Amniotic stem cell (primary cell): Measurements from ENCODE around the gene ABL1.

Source experiments
- DNase-seq: peaks from one replicate; lab custom pipeline; 2025; lab: John Stamatoyannopoulos, UW

Gene ABL1

GRCh38 chr9:130918101-130918825 is 83.2 kb downstream of the ABL1 start:
- no peak for DNase-seq

DNA sequence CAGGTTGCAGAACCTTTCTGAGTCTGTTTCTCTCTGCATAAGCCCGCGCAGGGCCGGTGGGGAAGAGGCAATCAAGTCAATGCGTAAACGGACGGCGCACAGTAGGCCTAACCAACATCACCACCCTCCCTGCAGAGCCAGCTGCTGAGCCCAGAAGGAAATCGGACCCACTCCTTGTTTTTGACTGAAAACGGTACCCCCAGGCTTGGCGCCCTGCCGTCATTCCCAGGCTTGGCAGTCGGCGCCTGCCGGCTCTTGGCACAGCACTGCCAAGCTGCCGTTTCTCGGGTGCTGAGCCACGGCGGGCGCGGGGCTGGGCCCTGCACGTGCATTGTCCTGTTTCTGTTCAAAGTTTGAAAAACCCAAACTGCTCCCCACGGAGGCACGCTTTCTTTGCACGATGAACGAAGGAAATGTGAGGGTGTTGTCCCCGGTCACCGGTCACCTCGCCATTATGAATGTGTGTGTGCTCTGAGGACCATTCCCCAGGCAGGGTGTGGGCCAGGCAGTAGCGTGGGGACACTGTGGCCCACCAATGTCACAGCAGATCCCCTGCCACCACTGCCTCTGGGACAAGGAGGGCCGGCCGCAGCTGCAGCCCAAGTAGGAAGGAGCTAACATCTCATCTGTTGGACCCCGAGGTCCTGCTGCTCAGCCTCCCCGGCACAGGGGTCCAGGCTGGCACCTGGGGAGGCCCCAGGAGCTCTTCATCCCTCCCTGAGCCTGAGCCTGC is 83.9 kb downstream of the ABL1 start:
- DNase-seq = no peak

DNA sequence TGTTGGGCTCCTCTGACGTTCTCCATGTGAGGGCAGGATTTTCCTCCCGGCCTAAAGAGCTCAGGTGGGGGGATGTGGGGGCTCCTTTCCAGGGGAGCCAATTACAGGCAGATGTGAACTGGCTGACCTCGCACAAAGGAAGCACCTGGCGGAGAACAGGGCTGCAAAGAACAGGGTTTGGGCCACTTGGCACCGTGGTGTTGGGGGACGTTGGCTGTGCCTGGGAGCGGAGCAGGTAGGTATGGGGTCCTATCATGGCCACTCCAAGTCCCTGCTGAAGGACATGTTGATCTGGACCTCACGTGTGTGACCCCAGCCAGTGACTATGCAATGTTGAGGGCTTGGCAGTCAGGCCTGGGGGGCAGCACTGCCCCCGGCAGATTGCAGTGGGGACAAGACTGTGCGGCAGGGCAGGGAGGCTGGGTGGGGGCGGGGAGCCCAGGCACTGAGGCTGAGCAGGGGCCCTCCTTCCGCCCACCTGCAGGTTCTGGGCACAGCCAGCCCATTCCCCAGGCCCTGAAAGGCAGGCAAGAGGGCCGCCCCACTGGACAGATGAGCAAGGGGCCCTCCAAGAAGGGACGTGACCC is 84.6 kb downstream of the ABL1 start:
- DNase-seq = no peak

- DNase-seq = no peak
Observed at GRCh38 chr9:130920233-130920632, 85.2 kb downstream of the ABL1 start.

DNA sequence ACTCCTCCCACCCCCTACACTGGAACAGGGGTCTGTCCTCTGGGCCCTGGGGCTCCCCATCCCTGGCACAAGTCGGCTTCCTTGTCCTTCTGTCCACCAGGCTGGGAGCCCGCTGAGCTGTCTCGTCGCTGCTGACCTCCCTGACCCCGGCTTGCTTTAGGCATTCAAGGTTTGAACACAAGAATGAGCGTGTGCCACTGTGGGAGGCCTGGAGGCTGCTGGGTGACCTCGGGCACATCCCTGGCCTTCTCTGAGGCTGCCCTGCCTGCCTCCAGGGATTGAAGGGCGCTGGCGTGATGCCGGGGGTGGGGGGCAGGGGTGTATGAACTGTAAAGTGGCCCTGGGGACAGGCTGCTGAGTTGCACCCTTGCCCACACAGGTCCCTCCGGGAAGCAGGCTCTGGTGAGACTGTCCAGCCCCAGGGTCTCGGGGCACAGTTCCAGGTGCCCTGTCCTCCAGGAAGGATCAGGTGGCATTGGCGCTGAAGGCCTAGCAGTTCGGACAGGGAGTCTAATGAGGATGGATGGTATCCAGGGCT is 85.8 kb downstream of the ABL1 start:
- no peak for DNase-seq

- no peak for DNase-seq
Observed at GRCh38 chr9:130921300-130921988, 86.4 kb downstream of the ABL1 start.

DNA sequence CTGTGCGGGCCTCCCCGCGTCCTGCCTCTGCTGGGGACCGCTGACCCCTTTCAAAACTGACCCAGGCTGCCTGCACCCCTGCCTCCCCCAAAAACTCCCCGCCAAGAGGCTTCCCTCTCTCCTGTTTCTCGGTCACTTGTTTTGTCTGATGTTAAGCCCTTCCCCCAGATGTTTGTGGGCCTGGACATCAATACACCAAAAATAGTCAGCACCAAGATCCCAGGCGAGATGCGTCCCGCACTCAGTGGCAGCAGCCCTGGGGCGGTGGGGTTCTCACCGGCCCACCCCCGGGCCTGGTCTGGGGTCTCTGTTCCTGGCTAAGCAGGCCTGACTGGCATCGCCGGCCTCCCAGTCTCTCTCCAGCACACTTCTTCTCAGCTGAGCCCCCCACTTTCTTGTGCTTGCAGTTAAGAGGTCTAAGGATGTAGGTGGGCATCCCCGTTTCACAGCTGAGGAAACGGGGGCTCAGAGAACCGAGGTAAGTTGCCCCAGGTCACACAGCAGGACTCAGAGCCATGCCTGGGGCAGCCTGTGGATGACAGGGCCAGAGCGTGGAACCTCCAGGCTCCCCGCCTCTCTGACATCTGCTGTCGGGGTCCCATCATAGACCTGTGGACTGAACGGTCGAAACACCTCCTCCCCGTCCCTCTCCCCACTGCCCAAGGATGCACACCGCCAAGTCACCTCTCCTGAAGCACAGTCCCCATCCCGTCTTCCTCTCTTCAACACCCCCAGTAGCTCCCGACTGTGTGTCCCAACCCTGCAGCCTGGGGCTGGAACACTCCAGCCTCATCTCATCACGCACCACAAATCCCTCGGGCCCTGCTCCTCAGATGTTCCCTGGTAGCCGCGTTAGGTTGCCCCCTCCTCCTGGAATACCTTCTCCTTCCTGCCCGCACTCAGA is 87.2 kb downstream of the ABL1 start:
- DNase-seq = no peak

- no peak for DNase-seq
Observed at GRCh38 chr9:130922893-130923610, 88.0 kb downstream of the ABL1 start.

GRCh38 chr9:130923611-130924447 is 88.8 kb downstream of the ABL1 start:
- no peak for DNase-seq

GRCh38 chr9:130924448-130924788 is 89.4 kb downstream of the ABL1 start:
- no peak for DNase-seq

DNA sequence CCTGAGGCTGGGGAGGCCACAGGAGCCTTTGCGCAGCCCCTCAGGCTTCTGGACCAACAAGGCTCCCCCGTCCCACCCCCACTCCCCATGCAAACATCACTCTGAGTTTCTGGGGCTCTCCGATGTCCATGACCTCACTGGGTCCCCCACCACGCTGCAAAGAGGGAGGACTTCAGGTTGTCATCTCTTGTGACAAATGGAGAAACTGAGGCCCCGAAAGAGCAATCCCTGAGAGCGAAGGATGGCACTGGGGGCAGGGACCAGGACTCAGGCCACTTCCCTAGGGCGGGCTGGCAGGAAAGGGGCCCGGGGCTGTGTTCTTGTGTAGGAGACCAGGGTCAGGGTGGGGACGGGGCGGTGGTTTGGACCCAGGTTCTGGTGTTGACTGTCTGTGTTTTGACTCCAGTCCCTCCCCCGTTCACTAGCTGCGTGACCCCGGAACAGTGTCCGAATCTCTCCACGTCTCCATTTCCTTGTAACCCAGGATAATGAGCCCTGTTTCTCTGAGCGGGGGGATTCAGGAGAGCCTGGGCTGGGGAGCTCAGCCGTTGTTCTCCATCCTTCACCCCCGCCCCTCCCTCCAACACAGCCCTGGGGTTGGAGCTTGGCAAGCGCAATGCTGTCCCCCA is 90.1 kb downstream of the ABL1 start:
- DNase-seq = no peak

DNA sequence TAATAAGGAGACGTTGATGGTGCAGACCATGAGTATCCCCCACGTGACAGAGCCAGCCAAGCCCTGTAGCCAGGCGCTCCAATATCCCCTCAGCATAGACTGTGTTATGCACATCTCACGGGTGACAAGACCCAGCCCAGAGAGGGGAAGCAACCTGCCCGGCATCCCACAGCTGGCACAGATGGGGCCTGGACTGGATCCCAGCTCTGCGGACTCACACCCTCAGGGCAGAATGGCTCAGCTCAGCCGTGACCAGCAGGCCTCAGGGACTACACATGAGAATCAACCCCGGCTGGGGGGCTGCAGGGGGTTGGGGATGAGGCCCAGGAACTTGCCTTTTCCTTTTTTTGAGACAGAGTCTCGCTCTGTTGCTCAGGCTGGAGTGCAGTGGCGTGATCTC is 92.3 kb downstream of the ABL1 start:
- DNase-seq = no peak

DNA sequence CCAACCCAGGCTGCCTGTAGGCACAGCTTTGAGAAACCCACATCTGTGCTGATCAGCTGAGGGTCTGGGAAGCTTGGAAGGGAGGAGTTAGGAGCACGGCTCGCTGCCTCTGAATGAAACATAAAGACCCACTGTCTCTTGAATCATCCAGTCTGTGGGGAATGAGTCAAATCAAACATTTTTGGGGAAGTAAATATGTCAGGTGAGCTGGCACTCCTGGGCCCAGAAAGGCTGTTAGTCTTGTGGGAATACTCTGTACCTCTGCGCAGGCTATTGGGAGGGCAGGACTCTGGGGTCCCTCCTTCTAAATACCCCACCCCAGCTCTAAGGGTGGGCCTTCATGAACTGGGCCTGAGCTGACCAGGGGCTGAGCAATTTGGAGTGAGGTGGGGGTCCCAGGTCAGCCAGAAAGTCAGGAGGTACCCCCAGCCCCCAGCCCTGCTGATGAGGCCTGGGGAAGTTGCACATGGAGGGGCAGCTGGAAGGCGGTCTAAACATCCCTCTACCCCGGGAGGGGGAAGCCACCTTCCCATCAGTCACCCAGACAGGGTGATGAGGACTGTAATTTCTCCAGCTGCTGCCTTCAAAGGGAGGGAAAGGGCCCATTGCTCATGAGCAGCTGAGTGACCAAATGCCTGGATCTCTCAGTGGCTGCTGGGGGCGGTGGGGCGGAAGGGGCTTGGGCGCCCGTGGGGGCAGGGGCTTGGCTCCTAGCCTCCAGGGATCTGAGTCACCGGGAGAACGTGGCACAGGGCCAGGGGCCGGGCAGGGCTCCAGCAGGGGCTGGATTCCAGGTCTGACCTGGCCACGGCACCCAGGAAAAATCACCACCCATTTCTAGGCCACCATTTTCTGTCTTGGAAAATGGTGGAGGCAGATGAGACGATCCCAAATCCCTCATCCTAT is 93.2 kb downstream of the ABL1 start:
- no peak for DNase-seq

GRCh38 chr9:130929571-130930038 is 94.6 kb downstream of the ABL1 start:
- DNase-seq = no peak

DNA sequence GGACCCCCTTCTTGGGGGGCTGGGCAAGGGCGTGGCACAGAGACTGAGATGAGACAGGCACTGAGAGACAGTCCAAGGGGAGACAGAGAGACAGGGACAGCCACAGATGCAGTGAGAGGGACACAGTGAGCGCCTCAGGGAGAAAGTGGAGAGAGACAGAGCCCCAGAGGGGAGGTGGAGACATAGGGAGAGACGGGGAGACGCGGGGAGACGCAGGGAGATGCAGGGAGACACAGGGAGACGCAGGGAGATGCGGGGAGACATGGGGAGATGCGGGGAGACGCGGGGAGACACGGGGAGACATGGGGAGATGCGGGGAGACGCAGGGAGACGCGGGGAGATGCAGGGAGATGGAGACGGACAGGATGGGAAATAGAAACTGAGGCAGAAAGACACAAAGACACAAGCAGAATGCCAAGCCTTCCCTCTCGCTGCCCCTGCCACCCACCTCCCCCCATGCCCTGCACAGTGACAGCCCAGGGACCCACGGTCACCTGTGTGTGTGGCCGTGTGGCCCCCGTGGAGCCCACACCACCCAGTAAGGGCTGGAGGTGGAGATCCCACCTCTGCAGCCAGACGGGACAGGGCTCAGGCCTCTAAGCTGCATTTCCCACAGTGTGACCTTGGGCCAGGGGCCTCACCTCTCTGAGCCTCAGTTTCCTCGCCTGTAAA is 95.2 kb downstream of the ABL1 start:
- DNase-seq = no peak

DNA sequence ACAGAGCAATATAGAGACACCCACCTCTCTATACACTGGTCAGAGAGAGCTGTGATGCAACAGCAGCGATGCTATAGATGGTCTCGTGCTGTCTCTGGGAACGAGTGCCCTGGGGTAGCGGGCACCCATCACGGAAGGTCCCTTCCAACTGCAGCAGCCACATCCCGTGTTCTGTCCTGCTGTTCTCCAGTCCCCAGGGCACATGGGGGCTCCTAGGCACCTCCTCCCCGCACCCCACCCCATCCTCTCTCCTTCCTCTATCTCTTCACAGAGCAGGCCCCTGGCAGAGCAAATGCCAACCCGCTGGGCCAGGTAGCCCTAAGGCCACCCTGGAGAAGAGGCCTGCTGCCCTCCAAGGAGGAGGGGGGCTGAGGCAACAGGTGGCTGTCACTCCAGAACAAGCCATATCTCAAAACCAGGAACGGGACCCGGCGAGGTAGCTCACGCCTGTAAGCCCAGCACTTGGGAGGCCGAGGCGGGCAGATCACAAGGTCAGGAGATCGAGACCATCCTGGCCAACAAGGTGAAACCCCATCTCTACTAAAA is 95.8 kb downstream of the ABL1 start:
- no peak for DNase-seq

DNA sequence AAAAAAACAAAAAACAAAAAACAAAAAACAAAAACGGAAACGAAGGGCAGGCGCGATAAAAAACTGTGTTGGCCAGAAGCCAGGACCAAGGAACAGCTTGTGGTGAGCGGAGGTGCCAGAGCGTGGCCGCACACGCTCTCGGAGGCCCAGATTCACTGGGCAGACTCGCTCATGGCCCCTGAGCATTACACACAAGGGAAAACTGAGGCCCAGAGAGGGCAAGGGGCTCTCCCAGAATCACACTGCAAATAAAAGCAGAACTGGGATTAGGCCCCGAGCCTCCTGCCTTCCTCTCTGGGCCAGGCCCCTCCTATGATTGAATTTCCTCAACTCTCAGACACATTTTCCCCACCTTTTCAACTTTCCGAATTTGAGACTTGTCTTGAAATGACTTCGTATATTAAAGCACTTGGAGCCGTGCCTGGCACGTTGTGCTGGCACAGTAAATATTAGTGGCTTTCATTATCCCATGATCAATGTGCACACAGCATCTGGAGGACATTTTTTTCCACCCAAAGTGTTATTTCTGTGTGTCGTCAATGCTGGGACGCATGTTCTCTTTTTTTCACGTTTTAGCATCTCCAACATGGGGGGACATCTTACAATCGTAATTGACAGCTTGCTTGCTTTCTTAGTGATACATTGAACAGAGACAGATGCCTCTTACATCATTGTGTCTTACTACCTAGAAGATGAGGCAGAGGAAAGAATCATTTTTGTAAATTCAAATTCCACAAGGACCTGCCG is 96.6 kb downstream of the ABL1 start:
- DNase-seq = no peak
